K562 (cell line): ENCODE measurements around the gene FUBP3.
A peak's percentile ranks its signal among the peaks of the same experiment; 100 is the strongest.

Experiments
- CAMTA2 ChIP-seq: fragments of 250-450 bp; sonication (Bioruptor Pico); conservative IDR thresholded peaks from 2 replicates; pipeline ENCODE4 v1.5.1; 2022
- CBX5 ChIP-seq: IDR thresholded peaks from 2 replicates; pipeline ENCODE4 v1.6.1; 2014; ENCODE audit warnings: low read depth, borderline replicate concordance
- CREB3L1 ChIP-seq: fragments of 450-650 bp; IDR thresholded peaks from 2 replicates; pipeline ENCODE4 v1.6.1; 2014; ENCODE audit warnings: low read depth, mild to moderate bottlenecking, moderate library complexity, borderline replicate concordance
- CTCF ChIP-seq, 3 experiments: IDR thresholded peaks in 2 of 3; conservative IDR thresholded peaks in 1 of 3; 2 replicates each; pipeline ENCODE4 v1.5.1; 2011 to 2012; ENCODE audit warnings: low read length in 3 of 3, mild to moderate bottlenecking in 3 of 3, control low read depth in 2 of 3, improper control_type of control experiment in 1 of 3, inconsistent platforms in 1 of 3, low read depth in 1 of 3, mixed read lengths in 1 of 3, moderate library complexity in 1 of 3; ENCODE audit not compliant: insufficient read depth in 2 of 3
- ELF1 ChIP-seq: fragments of 200-800 bp; sonication (Bioruptor generic); IDR thresholded peaks from 2 replicates; pipeline ENCODE4 v1.6.1; 2016; ENCODE audit warnings: missing genetic modification characterization, missing compliant biosample characterization
- EP300 ChIP-seq: IDR thresholded peaks from 2 replicates; pipeline ENCODE4 v1.6.1; 2012; ENCODE audit warnings: low read length, improper control_type of control experiment
- FOXK1 ChIP-seq: sonication (generic); formaldehyde crosslinking; IDR thresholded peaks from 2 replicates; pipeline ENCODE4 v1.8.0; 2022; ENCODE audit warnings: missing genetic modification reagents, mild to moderate bottlenecking, borderline replicate concordance
- HDAC6 ChIP-seq: IDR thresholded peaks from 2 replicates; pipeline ENCODE4 v1.6.1; 2012; ENCODE audit warnings: low read depth, mild to moderate bottlenecking, control low read depth, inconsistent platforms, low read length, moderate library complexity
- NFYB ChIP-seq: IDR thresholded peaks from 2 replicates; pipeline ENCODE4 v1.6.1; 2011; ENCODE audit warnings: mild to moderate bottlenecking, moderate library complexity; ENCODE audit not compliant: insufficient read length; ENCODE audit errors: extremely low read depth
- RFX5 ChIP-seq: IDR thresholded peaks from 2 replicates; pipeline ENCODE4 v1.6.1; 2011; ENCODE audit warnings: low read depth, mild to moderate bottlenecking, improper control_type of control experiment, low read length
- RNF219 ChIP-seq: fragments of 250-450 bp; sonication (Bioruptor Pico); IDR thresholded peaks from 2 replicates; pipeline ENCODE4 v1.5.0; 2022; ENCODE audit warnings: mild to moderate bottlenecking
- SP2 ChIP-seq: IDR thresholded peaks from 2 replicates; pipeline ENCODE4 v1.6.1; 2011; ENCODE audit warnings: mild to moderate bottlenecking, low read depth, low read length, moderate library complexity; ENCODE audit not compliant: poor library complexity, severe bottlenecking; ENCODE audit errors: extremely low read depth
- ZNF140 ChIP-seq: fragments of 250-450 bp; sonication (Bioruptor Pico); IDR thresholded peaks from 2 replicates; pipeline ENCODE4 v1.8.0; 2021; ENCODE audit warnings: moderate library complexity, mild to moderate bottlenecking, inconsistent platforms
- ZSCAN29 ChIP-seq: fragments of 450-650 bp; IDR thresholded peaks from 2 replicates; pipeline ENCODE4 v1.6.1; 2017

- TF ChIP-seq HDAC6 (no peak), FOXK1 (CRISPR knock-in tag) (no peak), SP2 (no peak), CTCF (IDR thresholded peaks at IDR 0.05 in 2 of 3, conservative IDR thresholded peaks at IDR 0.05 in 1 of 3; ENCODE audit: insufficient read depth in 2 of 3, low read depth in 1 of 3, low read length in 3 of 3) (no peak), RNF219 (CRISPR knock-in tag) (no peak), CBX5 (no peak), CAMTA2 (CRISPR knock-in tag) (no peak), ZNF140 (CRISPR knock-in tag) (no peak), CREB3L1 (no peak), NFYB (peak; percentile 89), ELF1 (peak; percentile 68), EP300 (no peak), RFX5 (no peak), ZSCAN29 (no peak)
These were observed 30.2 kb upstream of the FUBP3 start for GRCh38 chr9:130549093-130549735.
